ENCODE measurements around the gene TMEM125. TPM values are rescaled to one million over a fixed set of nuclear protein-coding genes. Genes with fewer than 3 reads are reported as not detected.
A peak's percentile ranks its signal among the peaks of the same experiment; 100 is the strongest.

The TMEM125 gene
- total and polyA plus RNA-seq, 5 donors from 2014 or later = not detected

DNA sequence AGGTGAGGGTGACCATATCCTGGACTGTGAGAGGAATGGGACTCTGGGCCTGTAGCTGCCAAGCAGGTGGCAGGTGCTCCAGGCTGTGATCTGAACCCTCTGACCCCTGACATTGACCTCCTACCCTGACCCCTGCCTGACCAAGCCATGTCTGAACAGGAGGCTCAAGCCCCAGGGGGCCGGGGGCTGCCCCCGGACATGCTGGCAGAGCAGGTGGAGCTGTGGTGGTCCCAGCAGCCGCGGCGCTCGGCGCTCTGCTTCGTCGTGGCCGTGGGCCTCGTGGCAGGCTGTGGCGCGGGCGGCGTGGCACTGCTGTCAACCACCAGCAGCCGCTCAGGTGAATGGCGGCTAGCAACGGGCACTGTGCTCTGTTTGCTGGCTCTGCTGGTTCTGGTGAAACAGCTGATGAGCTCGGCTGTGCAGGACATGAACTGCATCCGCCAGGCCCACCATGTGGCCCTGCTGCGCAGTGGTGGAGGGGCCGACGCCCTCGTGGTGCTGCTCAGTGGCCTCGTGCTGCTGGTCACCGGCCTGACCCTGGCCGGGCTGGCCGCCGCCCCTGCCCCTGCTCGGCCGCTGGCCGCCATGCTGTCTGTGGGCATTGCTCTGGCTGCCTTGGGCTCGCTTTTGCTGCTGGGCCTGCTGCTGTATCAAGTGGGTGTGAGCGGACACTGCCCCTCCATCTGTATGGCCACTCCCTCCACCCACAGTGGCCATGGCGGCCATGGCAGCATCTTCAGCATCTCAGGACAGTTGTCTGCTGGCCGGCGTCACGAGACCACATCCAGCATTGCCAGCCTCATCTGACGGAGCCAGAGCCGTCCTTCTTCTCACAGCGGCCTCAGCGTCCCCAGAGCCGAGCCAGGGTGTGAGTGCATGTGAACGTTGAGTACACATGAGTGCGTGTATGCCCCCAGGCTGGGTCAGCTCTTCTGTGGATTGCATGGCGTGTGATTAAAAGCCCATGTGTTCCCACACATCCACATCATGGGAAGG, 3.1 kb downstream of the TMEM125 start:
- peaks cover 0 to 6% (median 2%) of the 10 kb centered on the region in 7 donors for H3K9me3 Mint-ChIP-seq
- Histone ChIP-seq H3K27ac (ENCODE audit: insufficient read depth, low read length, poor library complexity, severe bottlenecking) (no peak overlapping the region), H3K27me3 (ENCODE audit: control insufficient read depth, insufficient read depth, low read length) (no peaks in the 10 kb centered on the region), H3K4me3 (ENCODE audit: low read depth, low read length) (no peak overlapping the region), H3K4me1 (ENCODE audit: control insufficient read depth, insufficient read depth, low read length, poor library complexity, severe bottlenecking) (peaks cover 11% of the 10 kb centered on the region), H3K9me3 (ENCODE audit: control insufficient read depth in 2 of 2, low read length in 2 of 2) (no peaks in the 10 kb centered on the region), H3K36me3 (ENCODE audit: control insufficient read depth, insufficient read depth, low read length) (no peaks in the 10 kb centered on the region)
- H3K4me3 Mint-ChIP-seq = no peak overlapping the region
- DNase-seq = no peak
- H3K27me3 Mint-ChIP-seq = peaks cover 21% of the 10 kb centered on the region
- H3K36me3 Mint-ChIP-seq = peaks cover 5% of the 10 kb centered on the region
- no peak for ATAC-seq (ENCODE audit: low read depth in 2 of 2)
- peak overlapping the region in 1 of 3 donors; percentile 63 for H3K27ac Mint-ChIP-seq
- H3K4me1 Mint-ChIP-seq = peaks cover 0 to 29% (median 15%) of the 10 kb centered on the region in 4 donors

DNA sequence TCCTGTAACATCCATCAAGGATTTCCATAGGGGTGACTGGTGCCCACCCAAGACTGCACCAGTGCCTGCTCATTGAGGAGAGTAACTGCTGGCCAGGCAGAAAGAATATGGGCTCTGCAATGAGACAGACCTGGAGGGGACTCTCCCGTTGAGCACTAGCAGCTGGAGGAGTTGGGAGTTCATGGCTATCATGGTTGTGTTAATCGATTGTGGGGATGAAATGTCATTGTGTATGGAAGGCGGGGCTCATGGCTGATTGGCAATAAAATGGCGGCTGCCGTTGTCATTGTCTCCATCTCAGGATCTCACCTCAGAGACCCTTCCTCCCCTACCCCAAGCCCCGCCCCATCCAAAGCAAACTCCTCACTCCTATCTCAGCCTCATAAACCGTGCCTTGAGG, 3.9 kb downstream of the TMEM125 start:
- peaks cover 0 to 6% (median 2%) of the 10 kb centered on the region in 7 donors for H3K9me3 Mint-ChIP-seq
- no peak for DNase-seq
- Histone ChIP-seq H3K9me3 (ENCODE audit: control insufficient read depth in 2 of 2, low read length in 2 of 2) (no peaks in the 10 kb centered on the region), H3K27me3 (ENCODE audit: control insufficient read depth, insufficient read depth, low read length) (no peaks in the 10 kb centered on the region), H3K4me1 (ENCODE audit: control insufficient read depth, insufficient read depth, low read length, poor library complexity, severe bottlenecking) (peaks cover 11% of the 10 kb centered on the region), H3K36me3 (ENCODE audit: control insufficient read depth, insufficient read depth, low read length) (no peaks in the 10 kb centered on the region), H3K4me3 (ENCODE audit: low read depth, low read length) (no peak overlapping the region), H3K27ac (ENCODE audit: insufficient read depth, low read length, poor library complexity, severe bottlenecking) (no peak overlapping the region)
- H3K36me3 Mint-ChIP-seq = peaks cover 5% of the 10 kb centered on the region
- no peak for ATAC-seq (ENCODE audit: low read depth in 2 of 2)
- H3K27ac Mint-ChIP-seq = no peak overlapping the region
- peaks cover 0 to 29% (median 15%) of the 10 kb centered on the region in 4 donors for H3K4me1 Mint-ChIP-seq
- peaks cover 21% of the 10 kb centered on the region for H3K27me3 Mint-ChIP-seq
- no peak overlapping the region for H3K4me3 Mint-ChIP-seq

- no peaks in the 10 kb centered on the region for H3K9me3 ChIP-seq (ENCODE audit: control insufficient read depth in 2 of 2, low read length in 2 of 2)
- no peaks in the 10 kb centered on the region for H3K36me3 ChIP-seq (ENCODE audit: control insufficient read depth, insufficient read depth, low read length)
- ATAC-seq (ENCODE audit: low read depth in 2 of 2) = peak; percentile 72 to 87
- peaks cover 21% of the 10 kb centered on the region for H3K27me3 Mint-ChIP-seq
- H3K36me3 Mint-ChIP-seq = peaks cover 5% of the 10 kb centered on the region
- no peak overlapping the region for H3K27ac ChIP-seq (ENCODE audit: insufficient read depth, low read length, poor library complexity, severe bottlenecking)
- no peaks in the 10 kb centered on the region for H3K27me3 ChIP-seq (ENCODE audit: control insufficient read depth, insufficient read depth, low read length)
- peak overlapping the region; percentile 85 to 93 (median 87) for H3K27ac Mint-ChIP-seq
- H3K4me3 ChIP-seq (ENCODE audit: low read depth, low read length) = peak overlapping the region; percentile 48
- peaks cover 11% of the 10 kb centered on the region for H3K4me1 ChIP-seq (ENCODE audit: control insufficient read depth, insufficient read depth, low read length, poor library complexity, severe bottlenecking)
- peak in 2 of 3 donors; percentile 16 to 85 for DNase-seq
- peaks cover 0 to 6% (median 2%) of the 10 kb centered on the region in 7 donors for H3K9me3 Mint-ChIP-seq
- H3K4me1 Mint-ChIP-seq = peaks cover 0 to 29% (median 15%) of the 10 kb centered on the region in 4 donors
- peak overlapping the region in 3 of 4 donors; percentile 12 to 76 (median 51) for H3K4me3 Mint-ChIP-seq
These were observed 4.5 kb downstream of the TMEM125 start for GRCh38 chr1:43274125-43274803.

GRCh38 chr1:43274804-43275180, 5.0 kb downstream of the TMEM125 start:
- peak overlapping the region; percentile 85 to 93 (median 87) for H3K27ac Mint-ChIP-seq
- peaks cover 0 to 6% (median 2%) of the 10 kb centered on the region in 7 donors for H3K9me3 Mint-ChIP-seq
- H3K4me3 Mint-ChIP-seq = peak overlapping the region in 3 of 4 donors; percentile 6 to 76 (median 51)
- ATAC-seq (ENCODE audit: low read depth in 2 of 2) (no peak), DNase-seq (no peak)
- H3K27me3 Mint-ChIP-seq = peaks cover 15% of the 10 kb centered on the region
- no peaks in the 10 kb centered on the region for H3K36me3 ChIP-seq (ENCODE audit: control insufficient read depth, insufficient read depth, low read length)
- no peaks in the 10 kb centered on the region for H3K27me3 ChIP-seq (ENCODE audit: control insufficient read depth, insufficient read depth, low read length)
- H3K27ac ChIP-seq (ENCODE audit: insufficient read depth, low read length, poor library complexity, severe bottlenecking) = no peak overlapping the region
- H3K4me3 ChIP-seq (ENCODE audit: low read depth, low read length) = no peak overlapping the region
- H3K9me3 ChIP-seq (ENCODE audit: control insufficient read depth in 2 of 2, low read length in 2 of 2) = no peaks in the 10 kb centered on the region
- H3K4me1 Mint-ChIP-seq = peaks cover 0 to 29% (median 12%) of the 10 kb centered on the region in 4 donors
- H3K4me1 ChIP-seq (ENCODE audit: control insufficient read depth, insufficient read depth, low read length, poor library complexity, severe bottlenecking) = peaks cover 11% of the 10 kb centered on the region
- H3K36me3 Mint-ChIP-seq = peaks cover 5% of the 10 kb centered on the region

DNA sequence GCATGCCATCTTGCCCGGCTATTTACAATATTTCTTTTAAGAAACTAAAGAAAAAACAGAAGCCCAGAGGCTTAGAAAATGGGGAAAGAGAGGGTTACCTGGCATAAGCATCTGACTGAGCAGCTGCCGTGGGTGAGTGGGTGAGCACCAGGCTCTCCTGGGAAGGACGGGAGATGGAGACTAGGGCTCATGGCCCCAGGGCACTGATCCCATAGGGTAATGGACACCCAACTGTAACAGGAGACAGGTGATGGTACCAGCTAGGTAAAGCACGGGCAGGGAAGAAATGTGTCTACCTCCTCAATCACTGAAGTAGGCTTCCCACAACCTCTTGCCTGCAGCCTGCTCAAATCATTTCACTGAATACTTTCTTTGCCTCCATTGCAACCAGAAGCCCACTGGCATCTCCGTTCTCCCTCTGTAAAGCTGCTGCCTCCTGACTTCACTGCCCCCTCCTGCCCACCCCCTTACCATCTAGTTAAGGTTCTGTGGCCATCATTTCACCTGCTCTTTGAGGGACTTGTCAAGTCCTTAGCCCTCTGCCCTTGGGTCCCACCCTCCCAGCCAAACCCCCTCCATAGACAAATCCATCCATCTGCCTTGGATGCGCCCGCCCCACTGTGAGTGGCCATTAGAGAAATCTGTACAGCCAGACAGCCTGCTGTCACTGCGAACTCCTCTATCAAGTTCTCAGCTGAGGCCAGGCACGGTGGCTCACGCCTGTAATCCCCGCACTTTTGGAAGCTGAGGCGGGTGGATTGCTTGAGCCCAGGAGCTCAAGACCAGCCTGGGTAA, 6.2 kb downstream of the TMEM125 start:
- H3K4me3 ChIP-seq (ENCODE audit: low read depth, low read length) = no peak overlapping the region
- DNase-seq (no peak), ATAC-seq (ENCODE audit: low read depth in 2 of 2) (no peak)
- H3K27me3 ChIP-seq (ENCODE audit: control insufficient read depth, insufficient read depth, low read length) = no peaks in the 10 kb centered on the region
- H3K4me1 Mint-ChIP-seq = peaks cover 0 to 20% (median 9%) of the 10 kb centered on the region in 4 donors
- H3K4me3 Mint-ChIP-seq = no peak overlapping the region
- H3K27ac Mint-ChIP-seq = no peak overlapping the region
- no peaks in the 10 kb centered on the region for H3K36me3 ChIP-seq (ENCODE audit: control insufficient read depth, insufficient read depth, low read length)
- peaks cover 5% of the 10 kb centered on the region for H3K36me3 Mint-ChIP-seq
- peaks cover 5% of the 10 kb centered on the region for H3K4me1 ChIP-seq (ENCODE audit: control insufficient read depth, insufficient read depth, low read length, poor library complexity, severe bottlenecking)
- no peaks in the 10 kb centered on the region for H3K9me3 ChIP-seq (ENCODE audit: control insufficient read depth in 2 of 2, low read length in 2 of 2)
- H3K27me3 Mint-ChIP-seq = peaks cover 7% of the 10 kb centered on the region
- peaks cover 0 to 6% (median 2%) of the 10 kb centered on the region in 7 donors for H3K9me3 Mint-ChIP-seq
- H3K27ac ChIP-seq (ENCODE audit: insufficient read depth, low read length, poor library complexity, severe bottlenecking) = no peak overlapping the region

GRCh38 chr1:43276673-43277072, 6.9 kb downstream of the TMEM125 start:
- Histone ChIP-seq H3K27me3 (ENCODE audit: control insufficient read depth, insufficient read depth, low read length) (no peaks in the 10 kb centered on the region), H3K4me3 (ENCODE audit: low read depth, low read length) (no peak overlapping the region), H3K4me1 (ENCODE audit: control insufficient read depth, insufficient read depth, low read length, poor library complexity, severe bottlenecking) (peaks cover 5% of the 10 kb centered on the region), H3K36me3 (ENCODE audit: control insufficient read depth, insufficient read depth, low read length) (no peaks in the 10 kb centered on the region), H3K27ac (ENCODE audit: insufficient read depth, low read length, poor library complexity, severe bottlenecking) (no peak overlapping the region), H3K9me3 (ENCODE audit: control insufficient read depth in 2 of 2, low read length in 2 of 2) (no peaks in the 10 kb centered on the region)
- H3K36me3 Mint-ChIP-seq = peaks cover 5% of the 10 kb centered on the region
- peaks cover 0 to 14% (median 8%) of the 10 kb centered on the region in 4 donors for H3K4me1 Mint-ChIP-seq
- no peak for ATAC-seq (ENCODE audit: low read depth in 2 of 2)
- H3K9me3 Mint-ChIP-seq = peaks cover 0 to 6% (median under 1%) of the 10 kb centered on the region in 7 donors
- H3K27me3 Mint-ChIP-seq = peaks cover 4% of the 10 kb centered on the region
- no peak overlapping the region for H3K4me3 Mint-ChIP-seq
- no peak for DNase-seq
- no peak overlapping the region for H3K27ac Mint-ChIP-seq
